HG02840 (cell line): ENCODE data around the gene TWSG1.
"Not testable (repeated sequence)": the region's sequence is repeated elsewhere in the genome, so short reads cannot be mapped to it uniquely, and the experiment has no call there.

Experiments
- ATAC-seq: cut with Tn5 transposase; IDR thresholded peaks from one replicate; pipeline ENCODE4 v1.9.1; 2021; ENCODE audit warnings: mild to moderate bottlenecking, moderate library complexity, moderate number of reproducible peaks; ENCODE audit not compliant: unreplicated experiment, low FRiP score

TWSG1 gene

GRCh38 chr18:9334973-9335696 is 562 bp downstream of the TWSG1 start:
- peak; percentile 37 for ATAC-seq

GRCh38 chr18:9335697-9336045 is 1.1 kb downstream of the TWSG1 start:
- ATAC-seq = no peak

- ATAC-seq = no peak
Measured at GRCh38 chr18:9336827-9337226, 2.3 kb downstream of the TWSG1 start.

GRCh38 chr18:9337873-9338272 is 3.3 kb downstream of the TWSG1 start:
- no peak for ATAC-seq

GRCh38 chr18:9340472-9340871 is 5.9 kb downstream of the TWSG1 start:
- ATAC-seq = no peak

GRCh38 chr18:9343577-9343976 is 9.0 kb downstream of the TWSG1 start:
- no peak for ATAC-seq

GRCh38 chr18:9346775-9347174 is 12.2 kb downstream of the TWSG1 start:
- no peak for ATAC-seq

- ATAC-seq = no peak
Measured at GRCh38 chr18:9348079-9348671, 13.6 kb downstream of the TWSG1 start.

- no peak for ATAC-seq
Measured at GRCh38 chr18:9348766-9349165, 14.2 kb downstream of the TWSG1 start.

GRCh38 chr18:9353596-9353995 is 19.0 kb downstream of the TWSG1 start:
- ATAC-seq = peak; percentile 64

- no peak for ATAC-seq
Measured at GRCh38 chr18:9354256-9354655, 19.7 kb downstream of the TWSG1 start.

GRCh38 chr18:9356976-9357375 is 22.4 kb downstream of the TWSG1 start:
- ATAC-seq = no peak

GRCh38 chr18:9359796-9360195 is 25.2 kb downstream of the TWSG1 start:
- ATAC-seq = no peak

GRCh38 chr18:9361191-9361590 is 26.6 kb downstream of the TWSG1 start:
- no peak for ATAC-seq

- no peak for ATAC-seq
Measured at GRCh38 chr18:9362869-9363268, 28.3 kb downstream of the TWSG1 start.

- ATAC-seq = no peak
Measured at GRCh38 chr18:9364242-9364641, 29.7 kb downstream of the TWSG1 start.

- no peak for ATAC-seq
Measured at GRCh38 chr18:9365406-9365805, 30.8 kb downstream of the TWSG1 start.

GRCh38 chr18:9366126-9366714 is 31.6 kb downstream of the TWSG1 start:
- ATAC-seq = no peak

GRCh38 chr18:9373254-9373653 is 38.7 kb downstream of the TWSG1 start:
- not testable (repeated sequence) for ATAC-seq

- no peak for ATAC-seq
Measured at GRCh38 chr18:9379118-9379517, 44.5 kb downstream of the TWSG1 start.

GRCh38 chr18:9380101-9380500 is 45.5 kb downstream of the TWSG1 start:
- ATAC-seq = no peak
